Stimulated activated naive CD4-positive, alpha-beta T cell (primary cell): ENCODE measurements around the gene RAB4A.
"Not testable (repeated sequence)": the region's sequence is repeated elsewhere in the genome, so short reads cannot be mapped to it uniquely, and the experiment has no call there.

Experiments
- DNase-seq, 6 experiments: peaks; one replicate each; lab custom pipeline; 2025; lab: John Stamatoyannopoulos, UW

The RAB4A gene

GRCh38 chr1:229272164-229273158 is 1.6 kb downstream of the RAB4A start:
- DNase-seq: no peak

GRCh38 chr1:229273507-229274232 is 2.8 kb downstream of the RAB4A start:
- no peak for DNase-seq

- DNase-seq: no peak
These were observed 4.1 kb downstream of the RAB4A start for GRCh38 chr1:229275005-229275404.

- no peak for DNase-seq
These were observed 7.3 kb downstream of the RAB4A start for GRCh38 chr1:229278120-229278741.

- DNase-seq: no peak
These were observed 8.3 kb downstream of the RAB4A start for GRCh38 chr1:229279242-229279641.

- DNase-seq: no peak
These were observed 9.3 kb downstream of the RAB4A start for GRCh38 chr1:229280037-229280828.

- no peak for DNase-seq
These were observed 10.0 kb downstream of the RAB4A start for GRCh38 chr1:229280921-229281320.

- DNase-seq: no peak
These were observed 10.5 kb downstream of the RAB4A start for GRCh38 chr1:229281339-229281926.

GRCh38 chr1:229282295-229282823 is 11.4 kb downstream of the RAB4A start:
- no peak for DNase-seq

GRCh38 chr1:229283183-229283611 is 12.3 kb downstream of the RAB4A start:
- no peak for DNase-seq

GRCh38 chr1:229284887-229285286 is 14.0 kb downstream of the RAB4A start:
- no peak for DNase-seq

GRCh38 chr1:229285440-229285839 is 14.5 kb downstream of the RAB4A start:
- DNase-seq: no peak

GRCh38 chr1:229286099-229286766 is 15.3 kb downstream of the RAB4A start:
- DNase-seq: no peak

GRCh38 chr1:229287267-229287666 is 16.4 kb downstream of the RAB4A start:
- no peak for DNase-seq

- DNase-seq: no peak
These were observed 17.6 kb downstream of the RAB4A start for GRCh38 chr1:229288516-229288915.

- not testable (repeated sequence) for DNase-seq
These were observed 20.8 kb downstream of the RAB4A start for GRCh38 chr1:229291686-229292085.

- DNase-seq: no peak
These were observed 22.8 kb downstream of the RAB4A start for GRCh38 chr1:229293528-229294204.

GRCh38 chr1:229295745-229296144 is 24.8 kb downstream of the RAB4A start:
- no peak for DNase-seq

GRCh38 chr1:229296541-229296941 is 25.6 kb downstream of the RAB4A start:
- DNase-seq: no peak

GRCh38 chr1:229297746-229298145 is 26.8 kb downstream of the RAB4A start:
- DNase-seq: no peak
